ENCODE data around the gene SP3. TPM values are rescaled to one million over a fixed set of nuclear protein-coding genes. Genes with fewer than 3 reads are reported as not detected.

SP3 gene
- total RNA-seq, 1 donor from 2014 or later, result 79.9 TPM

- Mint-ChIP-seq H3K27ac (ENCODE audit: unreplicated experiment) (no peak overlapping the region), H3K36me3 (ENCODE audit: unreplicated experiment) (no peaks in the 10 kb centered on the region), H3K9me3 (ENCODE audit: unreplicated experiment) (no peaks in the 10 kb centered on the region), H3K4me3 (ENCODE audit: unreplicated experiment) (no peak overlapping the region), H3K4me1 (ENCODE audit: low read depth, unreplicated experiment) (no peaks in the 10 kb centered on the region), H3K27me3 (ENCODE audit: unreplicated experiment) (no peaks in the 10 kb centered on the region)
- TF ChIP-seq, protein P1, sequence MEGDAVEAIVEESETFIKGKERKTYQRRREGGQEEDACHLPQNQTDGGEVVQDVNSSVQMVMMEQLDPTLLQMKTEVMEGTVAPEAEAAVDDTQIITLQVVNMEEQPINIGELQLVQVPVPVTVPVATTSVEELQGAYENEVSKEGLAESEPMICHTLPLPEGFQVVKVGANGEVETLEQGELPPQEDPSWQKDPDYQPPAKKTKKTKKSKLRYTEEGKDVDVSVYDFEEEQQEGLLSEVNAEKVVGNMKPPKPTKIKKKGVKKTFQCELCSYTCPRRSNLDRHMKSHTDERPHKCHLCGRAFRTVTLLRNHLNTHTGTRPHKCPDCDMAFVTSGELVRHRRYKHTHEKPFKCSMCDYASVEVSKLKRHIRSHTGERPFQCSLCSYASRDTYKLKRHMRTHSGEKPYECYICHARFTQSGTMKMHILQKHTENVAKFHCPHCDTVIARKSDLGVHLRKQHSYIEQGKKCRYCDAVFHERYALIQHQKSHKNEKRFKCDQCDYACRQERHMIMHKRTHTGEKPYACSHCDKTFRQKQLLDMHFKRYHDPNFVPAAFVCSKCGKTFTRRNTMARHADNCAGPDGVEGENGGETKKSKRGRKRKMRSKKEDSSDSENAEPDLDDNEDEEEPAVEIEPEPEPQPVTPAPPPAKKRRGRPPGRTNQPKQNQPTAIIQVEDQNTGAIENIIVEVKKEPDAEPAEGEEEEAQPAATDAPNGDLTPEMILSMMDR (IDR thresholded peaks at IDR 0.05; ENCODE audit: partially characterized antibody, unreplicated experiment), result no peak
- DNase-seq, result no peak
Observed at GRCh38 chr2:174003720-174004695, 38.8 kb upstream of the SP3 start.

DNA sequence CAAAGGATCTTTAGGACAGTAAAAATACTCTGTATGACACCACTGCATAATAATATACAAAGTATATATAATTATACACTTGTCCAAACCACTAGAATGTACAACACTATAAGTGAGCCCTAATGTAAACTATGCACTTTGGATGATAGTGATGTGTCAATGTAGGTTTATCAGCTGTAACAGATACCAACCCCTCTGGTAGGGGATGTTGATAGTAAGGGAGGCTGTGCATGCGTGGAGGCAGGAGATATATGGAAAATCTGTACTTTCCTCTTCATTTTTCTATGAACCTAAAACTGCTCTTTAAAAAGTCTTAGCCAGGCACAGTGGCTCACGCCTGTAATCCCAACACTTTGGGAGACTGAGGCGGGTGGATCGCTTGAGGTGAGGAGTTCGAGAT is 37.5 kb upstream of the SP3 start:
- H3K9me3 Mint-ChIP-seq (ENCODE audit: unreplicated experiment), result no peaks in the 10 kb centered on the region
- no peak overlapping the region for H3K4me3 Mint-ChIP-seq (ENCODE audit: unreplicated experiment)
- H3K36me3 Mint-ChIP-seq (ENCODE audit: unreplicated experiment), result no peaks in the 10 kb centered on the region
- no peaks in the 10 kb centered on the region for H3K27me3 Mint-ChIP-seq (ENCODE audit: unreplicated experiment)
- H3K4me1 Mint-ChIP-seq (ENCODE audit: low read depth, unreplicated experiment), result peaks cover 2% of the 10 kb centered on the region
- DNase-seq, result no peak
- no peak overlapping the region for H3K27ac Mint-ChIP-seq (ENCODE audit: unreplicated experiment)
- TF ChIP-seq, protein P1 (IDR thresholded peaks at IDR 0.05; ENCODE audit: partially characterized antibody, unreplicated experiment), result no peak

DNA sequence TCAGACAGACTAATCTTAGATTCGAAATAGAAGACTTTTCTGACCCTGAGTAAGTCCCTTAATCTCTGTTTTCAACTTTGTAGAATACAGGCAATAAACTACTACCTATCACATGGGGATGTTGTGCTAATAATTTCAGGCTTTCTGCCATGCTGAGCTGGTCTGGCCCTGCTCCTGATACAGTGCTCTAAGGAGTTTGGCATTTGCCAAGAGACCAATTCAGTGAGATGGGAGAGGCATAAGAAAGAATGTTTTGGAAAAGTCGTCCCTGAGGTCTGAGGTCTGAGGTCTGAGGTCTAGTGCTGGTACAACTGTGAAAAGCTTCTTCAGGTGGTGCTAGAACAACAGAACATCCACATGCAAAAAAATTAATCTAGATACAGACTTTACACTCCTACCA is 35.9 kb upstream of the SP3 start:
- no peak overlapping the region for H3K4me3 Mint-ChIP-seq (ENCODE audit: unreplicated experiment)
- TF ChIP-seq, protein P1 (IDR thresholded peaks at IDR 0.05; ENCODE audit: partially characterized antibody, unreplicated experiment), result no peak
- H3K9me3 Mint-ChIP-seq (ENCODE audit: unreplicated experiment), result no peaks in the 10 kb centered on the region
- no peaks in the 10 kb centered on the region for H3K36me3 Mint-ChIP-seq (ENCODE audit: unreplicated experiment)
- no peak for DNase-seq
- H3K27ac Mint-ChIP-seq (ENCODE audit: unreplicated experiment), result no peak overlapping the region
- peaks cover 2% of the 10 kb centered on the region for H3K4me1 Mint-ChIP-seq (ENCODE audit: low read depth, unreplicated experiment)
- no peaks in the 10 kb centered on the region for H3K27me3 Mint-ChIP-seq (ENCODE audit: unreplicated experiment)

DNA sequence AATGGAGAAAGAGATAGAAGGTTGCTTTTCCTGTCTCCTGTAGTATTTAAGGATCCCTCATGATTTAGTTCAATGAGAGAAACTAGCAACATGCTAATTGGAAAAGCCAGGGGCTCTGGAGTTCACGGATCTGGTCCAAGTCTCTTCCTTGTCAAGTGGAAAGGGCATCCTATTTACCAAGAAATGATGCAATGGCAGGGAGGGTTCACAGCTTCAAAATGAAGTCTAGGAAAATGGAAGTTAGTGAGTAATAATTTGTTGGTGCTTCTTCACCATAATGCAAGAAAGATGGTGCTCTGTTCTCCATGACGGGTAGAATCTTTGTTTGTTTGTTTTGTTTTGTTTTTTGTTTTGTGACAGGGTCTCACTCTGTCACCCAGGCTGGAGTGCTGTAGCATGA is 34.6 kb upstream of the SP3 start:
- Mint-ChIP-seq H3K4me1 (ENCODE audit: low read depth, unreplicated experiment) (peaks cover 2% of the 10 kb centered on the region), H3K27ac (ENCODE audit: unreplicated experiment) (no peak overlapping the region)

More for the DNA sequence above, 34.6 kb upstream of the SP3 start:
- H3K4me3 Mint-ChIP-seq (ENCODE audit: unreplicated experiment), result no peak overlapping the region
- no peaks in the 10 kb centered on the region for H3K36me3 Mint-ChIP-seq (ENCODE audit: unreplicated experiment)
- TF ChIP-seq, protein P1 (IDR thresholded peaks at IDR 0.05; ENCODE audit: partially characterized antibody, unreplicated experiment), result no peak
- no peaks in the 10 kb centered on the region for H3K9me3 Mint-ChIP-seq (ENCODE audit: unreplicated experiment)
- no peak for DNase-seq
- H3K27me3 Mint-ChIP-seq (ENCODE audit: unreplicated experiment), result no peaks in the 10 kb centered on the region
